ENCODE results near the gene EPB41L4B. TPM values are rescaled to one million over a fixed set of nuclear protein-coding genes. Genes with fewer than 3 reads are reported as not detected.

The EPB41L4B gene
- total RNA-seq, 4 donors from 2014 or later = under 0.01 to 3.9 (median 1.5) TPM

- intact Hi-C loops (cut with DNase I; ENCODE audit: low total_unique reads) = no loop called here
- no peak for TF ChIP-seq POLR2A (IDR thresholded peaks at IDR 0.05)
- no peak for TF ChIP-seq CTCF (IDR thresholded peaks at IDR 0.05)
- no peak for DNase-seq
- no peaks in the 10 kb centered on the region for H3K27me3 ChIP-seq
- H3K36me3 ChIP-seq = no peaks in the 10 kb centered on the region
- no peak overlapping the region for H3K4me3 ChIP-seq
- no peaks in the 10 kb centered on the region for H3K4me1 ChIP-seq
- H3K9me3 ChIP-seq = no peaks in the 10 kb centered on the region
- no peak overlapping the region for H3K27ac ChIP-seq
Measured at GRCh38 chr9:109179801-109180523, 140.9 kb downstream of the EPB41L4B start.

- H3K27ac ChIP-seq = no peak overlapping the region
- no peak for DNase-seq
- no peaks in the 10 kb centered on the region for H3K4me1 ChIP-seq
- TF ChIP-seq POLR2A (IDR thresholded peaks at IDR 0.05) (no peak), CTCF (IDR thresholded peaks at IDR 0.05) (no peak)
- no peaks in the 10 kb centered on the region for H3K9me3 ChIP-seq
- H3K4me3 ChIP-seq = no peak overlapping the region
- intact Hi-C loops (cut with DNase I; ENCODE audit: low total_unique reads) = no loop called here
- no peaks in the 10 kb centered on the region for H3K27me3 ChIP-seq
- no peaks in the 10 kb centered on the region for H3K36me3 ChIP-seq
Measured at GRCh38 chr9:109176963-109177362, 143.9 kb downstream of the EPB41L4B start.

DNA sequence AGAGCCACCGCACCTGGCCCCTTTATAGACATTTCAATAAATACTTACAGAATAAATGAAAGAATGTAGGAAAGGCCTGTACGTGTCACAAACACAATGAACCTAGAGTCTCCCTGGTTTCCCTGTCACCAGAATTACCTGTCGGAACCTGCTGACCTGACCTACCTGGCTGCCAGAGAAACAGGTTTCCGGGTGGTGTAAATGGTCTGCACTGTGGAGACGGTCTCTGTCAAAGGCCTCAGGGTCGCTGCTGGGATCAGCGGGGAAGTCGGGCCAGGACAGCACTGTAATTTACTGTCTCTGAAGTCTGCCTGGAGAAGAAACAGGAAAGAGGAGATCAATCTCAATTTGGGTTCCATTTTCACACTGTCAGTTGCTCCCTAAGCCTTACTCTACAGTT, 144.5 kb downstream of the EPB41L4B start:
- Histone ChIP-seq H3K4me3 (no peak overlapping the region), H3K27ac (no peak overlapping the region), H3K36me3 (no peaks in the 10 kb centered on the region), H3K4me1 (no peaks in the 10 kb centered on the region), H3K9me3 (no peaks in the 10 kb centered on the region), H3K27me3 (no peaks in the 10 kb centered on the region)
- TF ChIP-seq CTCF (IDR thresholded peaks at IDR 0.05) = no peak
- no peak for TF ChIP-seq POLR2A (IDR thresholded peaks at IDR 0.05)
- DNase-seq = no peak
- intact Hi-C loops (cut with DNase I; ENCODE audit: low total_unique reads) = no loop called here

DNA sequence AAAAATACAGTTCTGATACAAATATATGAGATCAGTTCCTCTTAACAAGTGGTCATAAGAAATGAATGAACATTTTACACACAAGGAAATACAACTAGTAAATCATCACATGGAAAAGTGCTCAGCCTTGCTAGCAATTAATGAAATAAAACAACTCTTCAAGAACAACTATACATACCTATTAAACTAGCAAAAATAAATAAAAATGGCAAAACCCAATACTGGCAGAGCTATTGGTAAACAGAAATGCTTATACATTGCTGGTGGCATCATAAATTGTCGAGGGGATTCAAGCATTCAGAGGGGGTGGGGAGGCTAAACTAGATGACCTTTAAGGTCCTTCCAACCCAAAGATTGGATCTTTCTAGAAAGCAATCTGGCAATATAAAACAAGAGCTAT, 147.9 kb downstream of the EPB41L4B start:
- no peaks in the 10 kb centered on the region for H3K9me3 ChIP-seq
- H3K36me3 ChIP-seq = no peaks in the 10 kb centered on the region
- intact Hi-C loops (cut with DNase I; ENCODE audit: low total_unique reads) = no loop called here
- no peak for DNase-seq
- no peaks in the 10 kb centered on the region for H3K27me3 ChIP-seq
- H3K27ac ChIP-seq = no peak overlapping the region
- H3K4me1 ChIP-seq = no peaks in the 10 kb centered on the region
- TF ChIP-seq CTCF (IDR thresholded peaks at IDR 0.05) (no peak), POLR2A (IDR thresholded peaks at IDR 0.05) (no peak)
- no peak overlapping the region for H3K4me3 ChIP-seq

DNA sequence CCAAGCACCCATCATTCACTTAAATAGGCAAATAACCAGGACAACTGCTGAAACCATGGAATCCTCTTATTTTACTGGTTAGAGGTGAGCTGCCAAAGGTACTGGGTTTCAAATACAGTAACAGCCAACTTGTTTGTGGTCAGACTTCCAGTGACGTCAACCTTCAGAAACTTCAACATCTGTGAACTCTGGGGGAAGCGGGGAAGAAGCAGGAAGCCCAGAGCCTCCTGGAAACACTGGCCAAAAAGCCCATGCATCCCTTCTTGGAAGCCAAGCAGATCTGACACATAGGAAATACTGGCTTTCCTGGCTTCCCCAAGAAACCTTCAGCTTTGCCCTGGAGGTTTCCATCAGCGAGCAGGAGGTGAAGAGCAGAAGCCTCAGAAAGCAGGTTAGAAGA, 148.9 kb downstream of the EPB41L4B start:
- intact Hi-C loops (cut with DNase I; ENCODE audit: low total_unique reads) = no loop called here
- DNase-seq = no peak
- no peaks in the 10 kb centered on the region for H3K27me3 ChIP-seq
- TF ChIP-seq POLR2A (IDR thresholded peaks at IDR 0.05) (no peak), CTCF (IDR thresholded peaks at IDR 0.05) (no peak)
- no peaks in the 10 kb centered on the region for H3K9me3 ChIP-seq
- H3K36me3 ChIP-seq = no peaks in the 10 kb centered on the region
- no peaks in the 10 kb centered on the region for H3K4me1 ChIP-seq
- H3K27ac ChIP-seq = no peak overlapping the region
- no peak overlapping the region for H3K4me3 ChIP-seq
